ENCODE results near the gene TMEM141. TPM values are rescaled to one million over a fixed set of nuclear protein-coding genes. Genes with fewer than 3 reads are reported as not detected.

TMEM141 gene
- polyA plus RNA-seq: 91.0 and 93.8 TPM in 2 replicates

DNA sequence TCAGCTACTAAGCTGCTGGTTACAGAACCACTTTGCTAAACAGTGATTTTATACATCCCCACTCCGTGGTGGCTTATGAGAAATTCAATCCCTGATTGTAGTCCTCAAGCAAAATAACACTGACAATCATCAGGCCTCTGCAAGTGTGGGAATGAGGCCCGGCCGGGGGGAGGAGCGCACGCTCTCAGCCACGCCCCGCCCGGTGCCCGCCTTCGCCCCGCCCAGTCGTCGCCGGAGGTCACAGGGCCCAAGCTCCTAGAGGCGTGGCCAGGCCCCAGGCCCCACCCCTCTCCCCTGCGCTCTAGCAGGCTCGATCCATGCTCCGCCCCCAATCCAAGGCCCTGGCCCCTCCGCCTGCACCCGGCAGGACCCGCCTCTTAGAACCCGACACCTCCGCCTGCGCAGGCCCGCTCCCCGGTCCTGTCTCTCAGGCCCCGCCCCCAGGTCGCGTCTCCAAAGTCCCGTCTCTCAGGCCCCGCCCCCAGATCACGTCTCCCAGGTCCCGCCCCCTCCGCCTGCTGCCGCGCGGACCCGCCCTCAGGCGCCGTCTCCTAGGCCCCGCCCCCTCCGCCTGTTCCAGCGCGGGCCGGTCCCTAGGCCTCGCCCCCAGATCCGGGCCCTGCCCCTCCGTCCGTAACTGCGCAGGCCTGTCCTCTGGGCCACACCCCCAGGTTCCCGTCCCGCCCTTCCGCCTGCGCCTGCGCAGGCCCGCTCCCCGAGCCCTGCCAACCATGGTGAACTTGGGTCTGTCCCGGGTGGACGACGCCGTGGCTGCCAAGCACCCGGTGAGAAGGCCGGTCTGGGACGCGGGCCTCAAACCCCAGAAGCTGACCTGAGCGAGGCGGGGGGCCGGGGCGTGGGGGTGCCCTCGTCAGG is at the start of gene TMEM141:
TSS of gene TMEM141 (plus strand) at position 705 of the 876 bp plus-strand sequence. CDS start at position 732, 27 bp downstream.

DNA sequence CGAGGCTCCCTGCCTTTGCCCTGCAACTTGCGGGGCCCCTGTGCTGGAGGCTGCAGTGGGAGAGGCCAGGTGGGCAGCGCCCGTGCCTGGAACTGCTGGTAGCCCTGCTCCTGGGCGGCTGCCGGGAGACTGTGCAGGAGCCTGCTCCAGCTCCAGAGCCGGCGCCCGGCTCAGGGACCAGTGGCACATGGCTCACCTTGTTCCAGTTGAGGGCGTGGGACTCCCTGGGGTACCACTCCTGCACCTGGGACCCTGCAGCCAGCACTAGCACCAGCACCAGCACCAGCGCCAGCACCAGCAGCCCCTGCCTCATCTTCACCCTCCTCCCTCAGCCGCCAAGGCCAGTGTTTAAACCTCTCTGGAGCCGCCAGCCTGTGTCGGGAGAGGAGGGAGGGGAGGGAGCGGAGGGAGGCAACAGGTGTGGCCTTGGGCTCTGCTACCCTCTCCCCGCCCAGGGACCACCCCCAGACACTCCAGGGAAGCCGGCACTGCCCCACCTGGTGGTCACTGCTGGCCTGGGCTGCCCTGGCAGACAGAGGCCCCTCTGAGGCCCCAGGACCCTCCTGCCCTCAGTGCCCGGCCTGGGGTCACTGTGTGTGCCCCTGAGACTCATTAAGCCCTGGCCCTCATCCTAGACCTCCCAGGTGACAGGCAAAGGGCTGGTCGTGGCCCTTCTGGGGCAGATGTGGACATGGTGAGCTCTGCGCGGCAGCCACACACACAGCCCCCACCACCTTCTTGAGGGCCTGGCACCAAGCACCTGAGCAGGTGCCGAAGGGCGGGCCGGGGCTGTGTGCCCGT is 48.4 kb upstream of the TMEM141 start, which contains the start of gene LCN10:
TSS of gene LCN10 (minus strand) at position 350 of the 801 bp plus-strand sequence. CDS start at position 313, 37 bp downstream.

DNA sequence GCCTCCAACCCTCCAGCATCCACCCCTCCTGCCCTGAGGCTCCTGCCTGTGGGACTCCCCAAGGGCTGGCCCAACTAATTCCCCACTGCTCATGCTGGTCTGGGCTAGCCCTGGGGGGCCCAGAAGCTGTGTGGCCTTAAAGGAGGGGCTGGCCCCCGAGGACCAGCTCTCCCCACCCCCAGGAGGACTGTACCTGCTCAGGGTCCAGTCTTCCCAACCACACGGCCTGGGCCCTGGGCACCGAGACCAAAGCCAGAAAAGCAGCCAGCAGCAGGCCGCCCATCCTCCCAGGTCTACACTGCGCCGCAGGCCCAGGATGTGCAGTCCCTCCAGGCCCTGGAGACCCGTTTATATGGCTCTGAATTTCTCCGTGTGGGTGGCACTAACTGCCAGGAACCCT is 42.9 kb upstream of the TMEM141 start, which contains the start of gene LCN6:
TSS of gene LCN6 (minus strand) at position 325 of the 400 bp plus-strand sequence. CDS start at position 283, 42 bp downstream.

DNA sequence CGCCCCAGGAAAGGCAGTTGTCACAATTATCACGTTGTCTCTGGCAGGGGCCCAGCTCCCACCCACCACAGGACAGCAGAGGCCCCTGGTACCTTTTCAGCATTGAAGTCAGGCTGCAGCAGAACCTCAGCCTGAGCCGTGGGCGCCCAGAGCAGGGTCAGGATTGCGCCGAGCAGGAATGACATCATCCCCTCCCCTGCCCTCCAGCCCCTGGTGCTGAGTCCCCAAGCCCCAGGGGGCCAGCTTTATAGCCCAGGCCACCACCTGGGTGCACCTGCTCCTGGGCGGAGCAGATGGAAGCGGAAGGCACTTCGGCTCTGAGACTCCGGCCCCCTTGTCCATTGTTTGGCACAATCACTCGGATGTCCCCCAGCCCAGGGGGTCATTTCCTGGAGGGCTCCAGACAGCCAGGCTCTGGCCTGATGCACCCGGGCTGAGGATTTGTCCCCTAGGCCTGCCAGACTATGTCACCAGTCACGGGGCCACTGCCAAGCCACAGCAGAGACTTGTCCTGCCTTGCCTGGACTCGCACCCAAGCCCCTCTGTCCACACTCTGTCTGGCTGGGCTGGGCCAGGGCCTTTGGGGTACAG is 26.7 kb upstream of the TMEM141 start, which contains the start of gene LCN15:
TSS of gene LCN15 (minus strand) at position 218 of the 591 bp plus-strand sequence. CDS start at position 188, 30 bp downstream.

DNA sequence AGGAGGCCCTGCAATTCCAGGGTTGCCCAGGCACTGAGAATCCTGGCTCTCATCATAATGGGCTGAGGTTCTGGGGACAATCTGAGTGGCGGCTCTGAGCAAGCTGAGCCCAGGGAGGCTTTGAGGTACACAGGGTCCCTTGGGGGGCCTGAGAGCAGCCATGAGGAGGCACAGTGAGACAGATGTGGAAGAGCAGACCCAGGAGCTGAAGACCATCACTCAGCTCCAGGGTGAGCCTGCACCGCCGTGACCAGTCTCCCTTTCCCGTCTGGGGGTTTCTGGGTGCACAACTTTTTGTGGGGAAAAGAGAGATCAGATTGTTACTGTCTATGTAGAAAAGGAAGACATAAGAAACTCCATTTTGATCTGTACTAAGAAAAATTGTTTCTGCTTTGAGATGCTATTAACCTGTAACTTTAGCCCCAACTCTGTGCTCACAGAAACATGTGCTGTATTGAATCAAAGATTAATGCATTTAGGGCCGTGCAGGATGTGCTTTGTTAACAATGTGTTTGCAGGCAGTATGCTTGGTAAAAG is 5.2 kb downstream of the TMEM141 start, which contains the start of gene CCDC183:
TSS of gene CCDC183 (plus strand) at position 101 of the 537 bp plus-strand sequence. CDS start at position 161, 60 bp downstream.

DNA sequence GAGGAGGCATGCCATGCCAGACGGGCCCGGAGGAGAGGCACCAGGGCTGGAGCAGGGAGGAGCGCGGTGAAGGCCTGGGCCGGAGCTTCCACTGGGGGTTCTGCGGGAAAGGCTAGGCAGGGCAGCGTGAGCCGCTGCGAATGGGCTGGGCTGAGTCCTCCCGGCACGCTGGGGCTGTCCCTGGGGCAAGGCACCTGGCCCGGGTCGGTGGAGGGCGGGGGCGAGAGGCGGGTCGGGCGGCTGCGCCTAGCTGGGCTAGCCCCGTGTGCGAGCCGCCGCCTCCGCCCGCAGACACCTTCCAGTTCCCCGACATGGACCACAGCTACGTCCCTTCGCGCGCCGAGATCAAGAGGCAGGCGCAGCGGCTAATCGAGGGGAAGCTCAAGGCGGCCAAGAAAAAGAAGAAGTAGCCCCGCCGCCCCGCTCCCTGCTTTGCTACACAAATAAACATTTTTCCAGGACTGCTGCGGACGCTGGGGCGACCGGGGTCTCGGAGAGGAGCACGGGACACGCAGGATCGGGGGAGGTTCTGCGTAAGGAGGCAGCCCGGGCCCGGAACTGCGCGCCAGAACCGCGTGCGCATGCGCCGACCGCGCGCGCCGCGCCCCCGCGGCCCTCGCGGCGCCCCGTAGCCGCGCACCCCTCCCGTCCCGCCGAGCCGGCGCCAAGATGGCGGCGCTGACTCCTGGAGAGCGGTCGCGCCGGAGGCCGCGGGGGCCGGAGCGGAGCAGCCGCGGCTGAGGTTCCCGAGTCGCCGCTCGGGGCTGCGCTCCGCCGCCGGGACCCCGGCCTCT is 16.3 kb downstream of the TMEM141 start, which contains the start of gene RABL6:
TSS of gene RABL6 (plus strand) at position 668 of the 794 bp plus-strand sequence. CDS start 249 bp downstream, outside the sequence.

DNA sequence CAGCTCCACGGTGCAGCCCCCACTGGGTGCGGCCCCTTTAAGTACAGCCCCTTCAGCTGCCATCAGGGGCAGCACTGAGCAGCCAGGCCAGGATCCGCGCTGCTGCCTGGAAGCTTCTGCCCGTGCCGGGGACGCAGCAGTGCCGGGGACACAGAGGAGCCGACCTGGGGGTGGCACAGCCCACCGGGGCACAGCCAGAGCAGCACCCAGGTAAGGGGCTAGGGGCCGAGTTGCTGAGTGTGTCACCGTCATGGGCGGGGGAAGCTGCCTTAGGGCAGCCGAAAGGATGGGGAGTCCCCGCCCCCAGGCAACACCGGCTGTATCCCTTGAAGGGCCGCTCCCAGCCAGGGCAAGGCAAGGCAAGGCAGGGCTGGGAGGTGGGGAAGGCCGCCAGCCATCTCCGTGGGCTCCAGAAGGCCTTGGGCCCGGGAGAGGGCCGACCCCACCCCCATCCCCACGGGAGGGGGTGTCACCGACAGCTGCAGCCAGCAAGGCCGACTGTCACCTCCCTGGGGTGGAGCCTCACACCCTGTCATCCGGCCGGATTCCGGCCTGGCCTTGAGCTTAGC is 51.3 kb downstream of the TMEM141 start, which contains the start of gene AJM1:
TSS of gene AJM1 (plus strand) at position 99 of the 569 bp plus-strand sequence. CDS start 1,937 bp downstream, outside the sequence.

Other genes with a start within 250 kb of the TMEM141 start
- gene NOTCH1, start 245.3 kb upstream of the TMEM141 start, polyA plus RNA-seq: 0.03 and 0.08 TPM in 2 replicates
- 6.2 TPM in 1 of 2 replicates, not detected in the other for gene EGFL7, start 128.4 kb upstream of the TMEM141 start, polyA plus RNA-seq
- gene AGPAT2, start 103.9 kb upstream of the TMEM141 start, polyA plus RNA-seq: not detected in 2 replicates
- 9.0 and 15.5 TPM in 2 replicates for gene DIPK1B, start 78.8 kb upstream of the TMEM141 start, polyA plus RNA-seq
- not detected in 2 replicates for gene LCN10, start 48.4 kb upstream of the TMEM141 start, polyA plus RNA-seq
- gene LCN6, start 42.8 kb upstream of the TMEM141 start, polyA plus RNA-seq: not detected in 2 replicates
- gene LCN8, start 33.1 kb upstream of the TMEM141 start, polyA plus RNA-seq: 1.1 TPM in 1 of 2 replicates, not detected in the other
- gene LCN15, start 26.8 kb upstream of the TMEM141 start, polyA plus RNA-seq: not detected in 2 replicates
- gene CCDC183, start 5.0 kb downstream of the TMEM141 start, polyA plus RNA-seq: not detected in 2 replicates
- gene RABL6, start 16.6 kb downstream of the TMEM141 start, polyA plus RNA-seq: 1.2 and 1.9 TPM in 2 replicates
- gene AJM1, start 51.1 kb downstream of the TMEM141 start, polyA plus RNA-seq: not detected in 2 replicates
- gene PHPT1, start 58.1 kb downstream of the TMEM141 start, polyA plus RNA-seq: 274 and 285 TPM in 2 replicates
- 0.12 and 0.14 TPM in 2 replicates for gene MAMDC4, start 61.0 kb downstream of the TMEM141 start, polyA plus RNA-seq
- 421 and 539 TPM in 2 replicates for gene EDF1, start 75.0 kb downstream of the TMEM141 start, polyA plus RNA-seq
- 1.1 and 1.4 TPM in 2 replicates for gene TRAF2, start 95.2 kb downstream of the TMEM141 start, polyA plus RNA-seq
- gene FBXW5, start 153.4 kb downstream of the TMEM141 start, polyA plus RNA-seq: 0.56 and 2.2 TPM in 2 replicates
- gene C8G, start 153.9 kb downstream of the TMEM141 start, polyA plus RNA-seq: 0.90 TPM in 1 of 2 replicates, not detected in the other
- not detected in 2 replicates for gene LCN12, start 160.9 kb downstream of the TMEM141 start, polyA plus RNA-seq
- 67.9 and 135 TPM in 2 replicates for gene PTGDS, start 186.2 kb downstream of the TMEM141 start, polyA plus RNA-seq
- not detected in 2 replicates for gene LCNL1, start 191.6 kb downstream of the TMEM141 start, polyA plus RNA-seq
- 4.7 TPM in 2 replicates for gene PAXX, start 201.1 kb downstream of the TMEM141 start, polyA plus RNA-seq
- not detected in 2 replicates for gene CLIC3, start 205.2 kb downstream of the TMEM141 start, polyA plus RNA-seq
- gene ABCA2, start 236.9 kb downstream of the TMEM141 start, polyA plus RNA-seq: 0.60 and 0.74 TPM in 2 replicates
- gene FUT7, start 240.7 kb downstream of the TMEM141 start, polyA plus RNA-seq: not detected in 2 replicates

All from Purkinje cell (primary cell).